Pons (tissue), 1 donor: Measurements from ENCODE around the gene USP32.
"Not testable (repeated sequence)": the region's sequence is repeated elsewhere in the genome, so short reads cannot be mapped to it uniquely, and the experiment has no call there.

Experiments used
- DNase-seq: peaks from one replicate; pipeline ENCODE4 v3.0.0-alpha.2; 2016; ENCODE audit warnings: low spot score

USP32 gene

GRCh38 chr17:60378187-60378586 lies 13.7 kb downstream of the USP32 start:
- not testable (repeated sequence) for DNase-seq

DNA sequence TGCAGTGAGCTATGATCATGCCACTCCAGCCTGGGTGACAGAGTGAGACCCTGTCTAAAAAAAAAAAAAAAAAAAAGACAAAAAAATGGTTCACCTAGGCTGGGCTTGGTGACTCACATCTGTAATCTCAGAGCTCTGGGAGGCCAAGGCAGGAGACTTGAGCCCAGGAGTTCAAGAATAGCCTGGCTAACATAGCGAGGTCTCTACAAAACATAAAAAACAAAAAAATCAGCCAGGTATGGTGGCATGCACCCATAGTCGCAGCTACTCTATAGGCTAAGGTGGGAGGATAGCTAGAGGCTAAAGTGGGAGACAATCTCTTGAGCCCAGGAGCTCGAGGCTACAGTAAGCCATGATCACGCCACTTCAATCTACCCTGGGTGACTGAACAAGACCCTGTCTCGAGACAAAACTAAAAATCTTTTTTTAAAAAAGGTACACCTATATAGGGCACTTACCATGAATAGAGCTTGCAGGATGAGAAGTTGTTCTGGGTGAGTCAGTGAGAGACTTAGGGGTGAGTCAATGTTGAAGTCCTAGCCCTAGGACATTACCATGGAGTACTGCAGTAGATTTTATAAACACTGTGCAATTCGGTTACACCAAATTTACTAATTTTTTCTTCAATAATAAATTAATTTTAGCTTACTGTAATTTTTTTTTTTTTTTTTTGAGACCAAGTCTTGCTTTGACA lies 19.0 kb downstream of the USP32 start:
- DNase-seq = no peak

DNA sequence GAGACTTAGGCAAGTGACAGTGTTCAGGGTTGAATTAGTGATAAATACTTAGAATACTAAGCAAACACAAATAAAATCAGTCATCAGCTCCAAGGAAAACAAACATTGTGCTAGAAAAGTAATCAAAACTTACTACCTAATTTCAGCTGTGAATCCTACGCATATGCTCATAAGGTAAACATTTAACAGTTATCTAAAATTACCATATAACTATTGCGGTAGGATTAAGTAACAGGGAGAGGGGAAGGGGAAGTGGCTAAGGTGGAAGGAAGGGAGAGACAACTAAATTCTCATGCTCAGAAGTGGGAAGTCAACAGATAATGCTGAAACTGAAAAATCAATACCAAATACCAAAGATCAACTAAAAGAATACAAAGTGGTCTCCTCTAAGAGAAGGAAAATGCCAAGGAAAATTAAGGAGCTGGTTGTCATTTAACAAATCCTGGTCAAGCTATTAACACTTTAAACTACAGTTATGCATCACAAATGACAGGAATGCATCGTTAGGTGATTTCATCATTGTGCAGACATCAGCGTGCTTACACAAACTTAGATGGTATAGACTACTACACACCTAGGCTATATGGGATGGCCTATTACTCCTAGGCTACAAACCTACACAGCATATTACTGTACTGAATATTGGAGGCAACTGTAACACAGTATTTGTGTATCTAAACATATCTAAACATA lies 20.0 kb downstream of the USP32 start:
- DNase-seq = no peak

DNA sequence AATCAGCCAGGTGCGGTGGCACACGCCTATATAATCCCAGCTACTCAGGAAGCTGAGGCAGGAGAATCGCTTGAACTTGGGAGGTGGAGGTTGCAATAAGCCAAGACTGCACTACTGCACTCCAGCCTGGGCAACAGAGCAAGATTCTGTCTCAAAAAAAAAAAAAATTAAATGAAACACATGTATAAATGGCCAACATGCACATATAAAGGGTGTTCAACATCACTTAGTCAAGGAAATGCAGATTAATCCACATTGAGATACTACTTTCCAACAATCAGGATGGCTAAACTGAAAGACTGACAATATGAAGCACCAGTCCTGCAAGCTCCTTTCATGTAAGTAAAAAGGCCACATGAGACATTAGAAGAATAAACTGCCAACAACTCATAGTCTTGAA lies 20.5 kb downstream of the USP32 start:
- DNase-seq = no peak

GRCh38 chr17:60369727-60370126 lies 22.2 kb downstream of the USP32 start:
- no peak for DNase-seq

GRCh38 chr17:60363700-60364405 lies 28.1 kb downstream of the USP32 start:
- DNase-seq = no peak

DNA sequence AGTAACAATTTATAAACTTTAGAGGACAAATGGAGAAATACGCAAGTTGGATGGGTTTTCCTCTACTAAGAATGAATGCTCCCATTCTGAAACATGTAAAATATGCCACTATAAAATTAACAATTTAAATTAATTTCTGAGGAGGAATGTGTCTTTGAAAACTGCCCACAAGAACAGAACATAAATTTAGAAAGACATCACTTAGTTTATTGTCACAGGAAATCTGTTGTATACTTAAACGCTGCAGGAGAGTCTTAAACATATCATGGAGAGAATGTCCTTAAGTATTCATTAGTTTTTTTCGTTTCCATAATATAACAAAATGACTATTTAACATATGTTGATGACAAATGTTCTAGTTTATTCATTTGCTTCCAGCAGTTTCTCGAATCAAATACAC lies 29.6 kb downstream of the USP32 start:
- no peak for DNase-seq

DNA sequence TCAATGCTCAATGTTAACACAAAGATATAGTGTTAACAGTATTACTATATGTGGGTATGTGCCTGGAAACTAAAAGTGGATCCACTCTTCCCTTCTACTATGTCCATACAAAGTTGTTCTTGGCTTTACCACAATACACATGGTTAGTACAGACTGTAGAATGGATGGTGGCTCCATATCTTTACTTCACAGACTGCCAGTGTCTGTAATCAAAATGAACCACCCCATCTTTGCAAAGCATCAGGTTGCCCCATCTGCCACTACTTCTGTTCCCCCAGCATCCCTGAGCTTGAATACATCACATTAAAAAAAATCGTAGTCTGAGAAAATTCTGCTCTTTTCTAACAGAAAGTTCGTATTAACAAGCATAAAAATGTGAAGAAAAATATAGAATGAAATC lies 30.0 kb downstream of the USP32 start:
- no peak for DNase-seq

DNA sequence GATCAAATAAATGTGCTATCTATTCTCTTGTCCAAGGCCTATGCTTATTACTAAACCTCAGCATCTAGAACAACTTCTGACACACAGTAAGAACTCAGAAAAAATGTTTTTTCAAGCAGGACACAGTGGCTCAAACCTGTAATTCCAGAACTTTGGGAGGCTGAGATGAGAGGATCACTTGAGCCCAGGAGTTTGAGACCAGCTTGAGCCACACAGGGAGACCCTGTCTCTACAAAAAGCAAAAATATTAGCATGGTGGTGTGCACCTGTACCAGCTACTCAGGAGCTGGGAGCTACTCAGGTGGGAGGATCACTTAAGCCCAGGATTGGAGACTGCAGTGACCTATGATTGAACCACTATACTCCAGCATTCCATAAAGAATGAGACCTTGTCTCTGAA lies 32.5 kb downstream of the USP32 start:
- no peak for DNase-seq

- no peak for DNase-seq
These were observed 33.2 kb downstream of the USP32 start for GRCh38 chr17:60358606-60359225.

GRCh38 chr17:60356940-60357339 lies 35.0 kb downstream of the USP32 start:
- no peak for DNase-seq

- no peak for DNase-seq
These were observed 36.0 kb downstream of the USP32 start for GRCh38 chr17:60355663-60356594.

DNA sequence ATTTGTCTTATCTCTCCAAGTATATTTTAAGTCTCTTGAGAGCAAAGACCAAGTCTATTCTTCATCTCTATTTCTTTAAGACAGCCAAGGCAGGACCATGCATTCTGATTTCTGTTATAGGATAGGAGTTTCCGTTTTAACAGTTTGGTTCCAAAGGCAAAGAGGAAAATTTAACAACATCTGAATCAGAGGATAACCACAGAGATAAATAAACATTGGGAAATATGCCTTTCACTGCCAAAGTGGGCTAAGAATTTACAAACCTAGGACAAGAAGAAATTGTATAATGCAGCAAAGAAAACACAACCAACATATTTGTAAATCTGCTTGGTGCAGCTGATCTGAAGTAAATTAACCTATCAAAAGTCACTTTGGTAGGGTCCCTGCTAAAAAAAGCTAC lies 37.7 kb downstream of the USP32 start:
- no peak for DNase-seq

DNA sequence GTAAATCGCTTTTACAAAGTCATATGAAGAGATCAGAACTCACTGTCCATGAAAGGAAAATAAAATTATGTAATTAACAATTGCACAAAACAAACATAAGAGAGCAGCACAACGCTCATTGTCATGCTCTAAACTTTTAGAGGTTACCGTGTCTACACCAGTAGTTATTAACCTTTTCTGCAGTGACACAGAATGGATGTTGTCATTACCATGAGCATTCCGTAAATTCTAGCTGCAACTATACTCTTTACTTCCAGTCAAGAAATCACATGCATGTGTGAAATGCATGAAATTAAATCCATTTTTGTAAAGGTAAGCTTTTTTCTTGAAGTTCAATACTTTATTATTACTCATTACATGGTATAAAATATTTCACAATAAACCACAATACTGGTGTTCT lies 38.2 kb downstream of the USP32 start:
- no peak for DNase-seq

- no peak for DNase-seq
These were observed 39.4 kb downstream of the USP32 start for GRCh38 chr17:60352569-60352968.

DNA sequence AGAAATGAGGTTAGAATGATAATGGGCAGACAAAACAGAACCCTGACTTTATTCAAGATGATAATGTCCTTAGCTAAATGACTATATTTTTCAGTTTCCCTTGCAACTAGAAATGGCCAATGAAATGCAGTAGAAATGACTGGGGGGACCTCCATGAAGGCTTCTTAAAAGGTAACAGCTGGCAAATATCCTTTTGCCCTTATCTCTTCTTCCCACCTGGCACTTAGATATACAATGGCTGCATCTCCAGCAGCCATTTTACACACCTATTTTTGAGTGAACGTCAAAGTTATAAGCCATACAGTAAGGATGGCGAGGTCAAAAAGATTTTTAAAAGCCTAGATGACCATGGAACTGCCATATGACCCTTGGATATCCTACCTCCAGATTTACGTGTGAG lies 39.9 kb downstream of the USP32 start:
- DNase-seq = no peak

DNA sequence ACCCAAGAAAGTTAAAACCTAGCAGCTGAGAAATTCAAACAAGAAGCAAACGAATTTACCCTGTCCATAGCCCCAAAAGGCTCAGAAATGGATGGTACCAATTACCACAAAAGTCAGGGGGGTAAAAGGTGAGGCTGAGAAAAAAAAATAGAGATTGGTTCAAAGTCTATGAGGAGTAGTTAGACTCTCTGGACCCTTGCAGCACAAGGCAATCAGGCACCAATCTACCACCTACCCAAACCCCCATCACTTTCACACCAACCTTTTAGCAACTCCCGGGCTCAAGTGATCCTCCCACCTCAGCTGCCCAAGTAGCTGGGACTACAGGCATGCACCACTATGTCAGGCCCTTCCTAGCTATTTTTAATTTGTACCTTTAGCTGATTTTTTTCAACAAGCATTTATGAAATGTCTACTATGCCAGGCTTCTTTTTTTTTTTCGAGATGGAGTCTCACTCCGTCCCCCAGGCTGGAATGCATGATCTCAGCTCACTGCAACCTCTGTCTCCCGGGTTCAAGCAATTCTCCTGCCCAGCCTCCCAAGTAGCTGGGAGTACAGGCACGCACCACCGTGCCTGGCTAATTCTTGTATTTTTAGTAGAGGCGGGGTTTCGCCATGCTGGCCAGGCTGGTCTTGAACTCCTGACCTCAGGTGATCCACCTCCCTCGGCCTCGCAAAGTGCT lies 40.8 kb downstream of the USP32 start:
- DNase-seq = no peak

GRCh38 chr17:60348616-60349015 lies 43.3 kb downstream of the USP32 start:
- DNase-seq = no peak

GRCh38 chr17:60345233-60345632 lies 46.7 kb downstream of the USP32 start:
- no peak for DNase-seq

GRCh38 chr17:60342492-60342891 lies 49.4 kb downstream of the USP32 start:
- not testable (repeated sequence) for DNase-seq

DNA sequence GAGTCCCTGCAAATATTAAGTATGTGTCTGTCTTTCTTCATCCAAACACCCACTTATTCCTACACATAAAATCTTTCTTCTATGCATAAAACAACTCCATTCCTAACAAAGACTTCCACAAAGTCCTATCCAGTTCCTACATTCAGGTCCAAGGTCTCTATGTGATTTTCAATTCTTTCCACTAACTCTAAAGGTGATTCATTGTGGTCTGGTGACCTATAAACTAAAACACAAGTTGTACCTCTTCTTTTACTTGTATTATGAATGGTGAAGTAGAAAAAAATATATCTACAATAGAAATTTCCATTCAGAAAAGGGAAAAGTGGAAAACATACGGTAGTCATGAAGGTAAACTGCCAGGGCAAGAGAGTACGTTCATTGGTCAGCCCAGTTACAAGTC lies 56.6 kb downstream of the USP32 start:
- no peak for DNase-seq
